GM12865 (cell line): ENCODE measurements around the gene XDH.

Experiments used
- DNase-seq: peaks from one replicate; pipeline ENCODE4 v3.0.0; 2010; ENCODE audit warnings: low read depth
- H3K4me3 ChIP-seq: 2 replicates; pipeline ENCODE4 v1.5.1; 2011; ENCODE audit warnings: mild to moderate bottlenecking, low read depth, low read length, control low read depth
- TF ChIP-seq, protein P1 (sequence below): IDR thresholded peaks from 2 replicates; pipeline ENCODE4 v1.5.1; 2011; ENCODE audit warnings: low read length, control low read depth, low read depth, inconsistent platforms; ENCODE audit not compliant: insufficient read depth; ENCODE audit errors: missing control alignments

The XDH gene

GRCh38 chr2:31348618-31349017 is 65.9 kb downstream of the XDH start:
- H3K4me3 ChIP-seq: no peak overlapping the region
- TF ChIP-seq, protein P1, sequence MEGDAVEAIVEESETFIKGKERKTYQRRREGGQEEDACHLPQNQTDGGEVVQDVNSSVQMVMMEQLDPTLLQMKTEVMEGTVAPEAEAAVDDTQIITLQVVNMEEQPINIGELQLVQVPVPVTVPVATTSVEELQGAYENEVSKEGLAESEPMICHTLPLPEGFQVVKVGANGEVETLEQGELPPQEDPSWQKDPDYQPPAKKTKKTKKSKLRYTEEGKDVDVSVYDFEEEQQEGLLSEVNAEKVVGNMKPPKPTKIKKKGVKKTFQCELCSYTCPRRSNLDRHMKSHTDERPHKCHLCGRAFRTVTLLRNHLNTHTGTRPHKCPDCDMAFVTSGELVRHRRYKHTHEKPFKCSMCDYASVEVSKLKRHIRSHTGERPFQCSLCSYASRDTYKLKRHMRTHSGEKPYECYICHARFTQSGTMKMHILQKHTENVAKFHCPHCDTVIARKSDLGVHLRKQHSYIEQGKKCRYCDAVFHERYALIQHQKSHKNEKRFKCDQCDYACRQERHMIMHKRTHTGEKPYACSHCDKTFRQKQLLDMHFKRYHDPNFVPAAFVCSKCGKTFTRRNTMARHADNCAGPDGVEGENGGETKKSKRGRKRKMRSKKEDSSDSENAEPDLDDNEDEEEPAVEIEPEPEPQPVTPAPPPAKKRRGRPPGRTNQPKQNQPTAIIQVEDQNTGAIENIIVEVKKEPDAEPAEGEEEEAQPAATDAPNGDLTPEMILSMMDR: no peak
- DNase-seq: no peak

DNA sequence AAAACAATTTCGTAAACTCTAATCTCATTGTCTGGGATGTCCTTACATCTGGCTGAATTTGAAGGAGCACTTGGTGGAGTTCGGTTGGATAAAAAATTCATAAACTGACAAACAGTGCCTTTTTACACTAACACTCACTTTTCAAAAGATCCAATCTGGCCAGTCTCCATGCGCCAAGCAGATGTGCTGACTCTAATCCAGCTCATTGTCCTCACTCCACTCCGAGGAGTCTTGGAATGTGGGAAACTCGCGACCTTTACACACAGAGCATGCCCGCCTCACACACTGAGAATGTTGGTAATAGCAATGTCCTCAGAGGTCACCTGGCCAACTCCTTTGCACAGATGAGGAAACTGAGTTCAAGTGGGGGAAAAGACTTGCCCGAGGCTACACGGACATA is 66.8 kb downstream of the XDH start:
- H3K4me3 ChIP-seq: no peak overlapping the region
- TF ChIP-seq, protein P1: no peak
- no peak for DNase-seq

DNA sequence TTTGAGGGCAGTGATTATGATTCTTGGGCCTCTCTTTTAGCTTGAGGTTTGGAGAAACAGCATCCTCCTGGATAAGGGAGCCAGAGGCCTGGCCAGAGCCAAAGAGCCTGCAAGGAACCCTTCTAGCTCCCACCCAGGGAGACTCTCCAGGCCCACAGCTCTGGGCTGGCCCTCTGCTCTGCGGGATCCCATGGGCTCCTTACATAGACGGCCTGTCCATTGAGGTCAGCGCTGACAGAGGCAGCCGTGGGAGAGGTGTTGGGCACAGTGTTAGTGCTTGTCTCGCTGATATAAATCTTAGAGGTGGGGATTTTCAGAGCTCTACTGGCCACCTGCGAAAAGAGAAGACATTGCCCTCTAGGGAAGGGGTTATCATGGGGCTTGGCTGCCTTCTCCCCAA is 67.2 kb downstream of the XDH start:
- DNase-seq: no peak
- TF ChIP-seq, protein P1: no peak
- no peak overlapping the region for H3K4me3 ChIP-seq

DNA sequence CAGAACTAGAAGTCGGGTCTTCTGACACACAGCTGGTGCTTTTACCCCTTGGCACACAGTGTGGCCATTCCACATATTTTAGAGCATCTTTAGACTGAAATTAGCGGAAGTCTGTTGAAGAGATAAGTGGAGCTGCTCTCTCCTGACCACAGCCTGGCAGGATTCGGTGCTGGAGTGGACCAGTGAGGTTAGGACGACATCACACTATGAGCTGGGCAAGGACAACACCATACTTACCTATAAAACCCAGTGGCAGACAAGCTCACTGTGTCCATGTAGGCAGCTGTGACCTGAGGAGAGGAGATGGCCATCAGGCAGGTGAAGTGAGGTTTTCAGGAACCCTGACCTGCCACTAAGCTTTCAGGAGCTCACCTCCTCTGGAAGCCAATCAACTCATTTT is 70.1 kb downstream of the XDH start:
- H3K4me3 ChIP-seq: no peak overlapping the region
- TF ChIP-seq, protein P1: no peak
- no peak for DNase-seq

DNA sequence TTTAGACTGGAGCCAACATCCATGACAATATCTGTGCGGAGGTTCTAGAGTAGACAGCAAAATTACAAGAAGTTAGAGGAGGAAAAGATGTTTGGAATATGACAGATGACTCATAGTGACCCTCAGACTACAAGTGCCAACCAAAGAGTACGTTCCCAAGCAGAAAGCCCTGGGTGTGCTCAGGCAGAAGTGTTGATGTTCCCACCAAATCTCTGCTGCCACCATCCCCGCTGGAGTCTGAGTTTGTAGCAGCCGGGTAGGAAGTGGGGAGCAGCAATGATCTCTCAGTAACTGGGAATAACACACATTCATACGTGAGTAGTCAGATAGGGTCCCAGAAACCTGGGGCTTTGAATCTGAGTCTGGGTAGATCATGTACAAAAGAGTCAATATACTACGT is 73.2 kb downstream of the XDH start:
- TF ChIP-seq, protein P1: no peak

DNA sequence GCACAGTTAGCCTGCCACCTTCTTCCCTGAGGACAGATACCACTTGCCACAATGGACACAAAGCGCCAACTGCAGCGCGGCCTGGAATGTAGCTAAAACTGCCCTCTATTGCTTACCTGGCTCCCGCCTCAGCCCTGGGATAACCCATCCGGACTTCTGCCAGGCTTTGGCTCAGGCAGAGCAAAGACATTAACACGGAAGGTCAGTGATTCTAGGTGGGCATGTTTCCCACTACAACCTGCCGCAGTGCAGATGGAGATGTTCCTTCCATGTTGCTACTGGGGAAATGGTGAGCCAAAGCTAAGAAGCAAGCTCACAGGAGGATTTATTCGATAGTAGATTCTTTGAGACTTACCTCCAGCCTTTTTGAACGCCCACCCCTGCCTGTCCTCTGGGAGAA is 74.8 kb downstream of the XDH start:
- TF ChIP-seq, protein P1: no peak
- DNase-seq: no peak
- H3K4me3 ChIP-seq: no peak overlapping the region

More for the DNA sequence above, 73.2 kb downstream of the XDH start:
- DNase-seq: no peak
- no peak overlapping the region for H3K4me3 ChIP-seq

DNA sequence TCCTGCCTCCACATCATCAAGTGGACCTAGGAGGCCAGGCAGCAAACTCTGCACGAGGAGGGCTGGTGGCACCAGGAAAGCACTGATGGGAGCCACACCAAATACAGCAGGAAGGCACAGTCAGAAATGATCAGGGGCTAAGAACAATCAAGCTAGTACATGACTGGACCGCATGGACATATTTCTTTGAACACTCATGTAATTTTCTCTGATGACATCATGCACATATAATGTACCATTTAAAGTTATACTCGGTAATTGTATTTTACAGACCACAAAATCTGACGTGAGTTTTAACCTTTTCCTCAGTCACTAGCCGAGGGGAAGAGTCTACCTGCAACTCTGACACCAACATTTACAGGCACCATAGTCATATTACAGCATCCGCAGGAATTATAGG is 76.7 kb downstream of the XDH start:
- DNase-seq: no peak
- no peak overlapping the region for H3K4me3 ChIP-seq
- TF ChIP-seq, protein P1: no peak
